Heart left ventricle (tissue), 16 donors: Measurements from ENCODE around the gene KRTAP10-7. TPM values are rescaled to one million over a fixed set of nuclear protein-coding genes. Genes with fewer than 3 reads are reported as not detected.
A peak's percentile ranks its signal among the peaks of the same experiment; 100 is the strongest.

Source experiments
- ATAC-seq, 4 donors: fragments of 200-7000 bp; cut with Tn5 transposase; one replicate each; pipeline ENCODE4 v1.9.1; 2020 to 2022; ENCODE audit warnings: moderate library complexity in 4 of 4, mild to moderate bottlenecking in 3 of 4, moderate number of reproducible peaks in 1 of 4
- DNase-seq, 5 donors: peaks; one replicate each; pipeline ENCODE4 v3.0.0-alpha.2; 2020
- H3K27ac ChIP-seq, 12 donors: fragments of 200-600 bp; sonication (generic) in 4 of 12; one replicate each; pipeline versions ENCODE4 v1.5.0 to v1.8.0; 2016 to 2022; ENCODE audit warnings: mild to moderate bottlenecking in 2 of 12
- H3K27me3 ChIP-seq, 9 donors: fragments of 200-600 bp; sonication (generic) in 2 of 9; one replicate each; pipeline versions ENCODE4 v1.5.1 to v1.8.0; 2016 to 2022; ENCODE audit warnings: mild to moderate bottlenecking in 3 of 9
- H3K36me3 ChIP-seq, 9 donors: fragments of 200-600 bp; sonication (generic) in 2 of 9; one replicate each; pipeline versions ENCODE4 v1.5.0 to v1.8.0; 2018 to 2022; ENCODE audit warnings: mild to moderate bottlenecking in 2 of 9
- H3K4me1 ChIP-seq, 12 donors: fragments of 200-600 bp; sonication (generic) in 4 of 12; one replicate each; pipeline versions ENCODE4 v1.5.0 to v1.8.0; 2016 to 2022; ENCODE audit warnings: mild to moderate bottlenecking in 3 of 12
- H3K4me3 ChIP-seq, 12 donors: fragments of 200-600 bp; sonication (generic) in 4 of 12; one replicate each; pipeline versions ENCODE4 v1.5.0 to v1.8.0; 2017 to 2022; ENCODE audit warnings: mild to moderate bottlenecking in 9 of 12, moderate library complexity in 4 of 12
- H3K9me3 ChIP-seq, 12 donors: fragments of 200-600 bp; sonication (generic) in 4 of 12; one replicate each; pipeline versions ENCODE4 v1.5.0 to v1.8.0; 2016 to 2022; ENCODE audit warnings: mild to moderate bottlenecking in 1 of 12
- CTCF ChIP-seq, 12 donors: fragments of 200-600 bp; sonication (generic) in 4 of 12; IDR thresholded peaks; one replicate each; pipeline versions ENCODE4 v1.5.0 to v1.8.0; 2018 to 2022; ENCODE audit warnings: antibody characterized with exemption in 12 of 12, mild to moderate bottlenecking in 5 of 12
- POLR2A ChIP-seq, 2 donors: fragments of 450-650 bp; IDR thresholded peaks; one replicate each; pipeline ENCODE4 v1.6.1; 2017; ENCODE audit warnings: antibody characterized with exemption in 2 of 2, mild to moderate bottlenecking in 2 of 2, moderate library complexity in 2 of 2
- WGBS, 4 donors: extraction: QIAGEN DNeasy Blood & Tissue Kit in 2 of 4; methylation state at CpG; one replicate each; pipeline versions ENCODE4 v1.1.5 to v1.1.7; 2013 to 2018; 5-methylcytosine and 5-hydroxymethylcytosine counted together
- intact Hi-C, 10 donors: fragments of 100-400 bp; cut with DNase I; formaldehyde crosslinking; loops; one replicate each; pipeline versions ENCODE4 v1.11.1 to v1.14.2; 2022
- polyA plus RNA-seq, 2 donors: library from polyadenylated mRNA; stranded (reverse); fragments of 200-250 nt; gene quantifications; one replicate each; pipeline ENCODE4 v1.2.3, GENCODE V29; 2013
- total RNA-seq, 9 donors: library from RNA; depleted of rRNA in 2 of 9; stranded (reverse); fragments of >200 nt in 2 of 9; fragmentation: NEBNext Ultra II Directional in 3 of 9; extraction: Animal tissue kit (Norgen Biotek cat#: 25700) in 3 of 9; gene quantifications; one replicate each; pipeline versions ENCODE4 v1.1.0 to v1.2.4, GENCODE V29; 2016 to 2023
- donor health status: ischemic (EF 13 %, LVEDD 7.1; RV severe dilation, severe dysfunction).
- donor health status: healthy with polysubstance abuse.
- donor health status: DM: no; HTN: yes; CAD: no.
- donor health status: DM: no; HTN: no; CAD: no.
- donor health status: ischemic (EF 25% LVEDD 6.9; RV normal size, moderate dysfunction).
- donor health status: ischemic (EF 25% LVEDD 5.7; RV mildly dilated, moderate dysfunction).
- donor health status: healthy.
- donor health status: DM: yes; HTN: yes; CAD: no.
- donor health status: ischemic (EF 35%, LVEDD 5.7; RV mildly dilated, moderate dysfunction).
- donor health status: nonischemic (EF 11% LVEDD 7.7; RV severe dilation, severe dysfunction).
- donor health status: DM: yes; HTN: yes; CAD: no.
- donor health status: PGD.
- donor health status: ischemic (EF 29% LVEDD 5.4; RV normal size, mild dysfunction).
- donor health status: nonischemic (EF 23%, LVEDD 6.1; RV moderate dilation, normal function).

Gene KRTAP10-7
- total and polyA plus RNA-seq, 11 donors: not detected

- WGBS, 4 donors: 40 to 47% (median 44%) methylated on average over 19 to 20 of the region's 20 CpGs
- peaks cover 0 to 9% (median 0%) of the 10 kb centered on the region in 12 donors for H3K4me1 ChIP-seq
- TF ChIP-seq CTCF (IDR thresholded peaks at IDR 0.05) (no peak), POLR2A (IDR thresholded peaks at IDR 0.05) (no peak)
- ATAC-seq (peak in 3 of 4 donors; percentile 37 to 59 (median 48)), DNase-seq (peak in 1 of 5 donors; percentile 29)
- no peak overlapping the region for H3K27ac ChIP-seq
- intact Hi-C loops: no loop called here
- H3K4me3 ChIP-seq: no peak overlapping the region
- no peaks in the 10 kb centered on the region for H3K36me3 ChIP-seq
- H3K9me3 ChIP-seq: peaks cover 0 to 5% (median 0%) of the 10 kb centered on the region in 12 donors
- H3K27me3 ChIP-seq: peaks cover 0 to 14% (median 0%) of the 10 kb centered on the region in 9 donors
These were observed 6.6 kb upstream of the KRTAP10-7 start for GRCh38 chr21:44593598-44594405.

GRCh38 chr21:44594406-44594916, 5.9 kb upstream of the KRTAP10-7 start:
- ATAC-seq (no peak), DNase-seq (no peak)
- Histone ChIP-seq H3K4me3 (no peak overlapping the region), H3K27me3 (peaks cover 0 to 15% (median 0%) of the 10 kb centered on the region in 9 donors), H3K36me3 (no peaks in the 10 kb centered on the region), H3K4me1 (peaks cover 0 to 9% (median 0%) of the 10 kb centered on the region in 12 donors), H3K9me3 (peaks cover 0 to 5% (median 0%) of the 10 kb centered on the region in 12 donors), H3K27ac (no peak overlapping the region)
- no peak for TF ChIP-seq POLR2A (IDR thresholded peaks at IDR 0.05)
- WGBS, 4 donors: 78 to 84% (median 83%) methylated on average over 12 of the region's 12 CpGs
- intact Hi-C loops: no loop called here

- intact Hi-C loops: no loop called here
- peaks cover 0 to 5% (median 0%) of the 10 kb centered on the region in 12 donors for H3K9me3 ChIP-seq
- peaks cover 0 to 9% (median 0%) of the 10 kb centered on the region in 12 donors for H3K4me1 ChIP-seq
- peaks cover 0 to 17% (median 0%) of the 10 kb centered on the region in 9 donors for H3K27me3 ChIP-seq
- H3K36me3 ChIP-seq: no peaks in the 10 kb centered on the region
- TF ChIP-seq POLR2A (IDR thresholded peaks at IDR 0.05) (no peak), CTCF (IDR thresholded peaks at IDR 0.05) (no peak)
- no peak overlapping the region for H3K4me3 ChIP-seq
- 70 to 85% (median 81%) methylated on average over 6 of the region's 6 CpGs for WGBS, 4 donors
- no peak for DNase-seq
- ATAC-seq: no peak
- H3K27ac ChIP-seq: no peak overlapping the region
These were observed 4.9 kb upstream of the KRTAP10-7 start for GRCh38 chr21:44595524-44595923.

GRCh38 chr21:44596068-44596725, 4.2 kb upstream of the KRTAP10-7 start:
- no peak overlapping the region for H3K27ac ChIP-seq
- H3K9me3 ChIP-seq: peaks cover 0 to 5% (median 0%) of the 10 kb centered on the region in 12 donors
- WGBS, 4 donors: 67 to 82% (median 78%) methylated on average over 9 of the region's 9 CpGs
- DNase-seq (no peak), ATAC-seq (no peak)
- intact Hi-C loops: no loop called here
- no peaks in the 10 kb centered on the region for H3K36me3 ChIP-seq
- H3K4me1 ChIP-seq: peaks cover 0 to 9% (median 0%) of the 10 kb centered on the region in 12 donors
- no peak for TF ChIP-seq CTCF (IDR thresholded peaks at IDR 0.05)
- no peak for TF ChIP-seq POLR2A (IDR thresholded peaks at IDR 0.05)
- H3K4me3 ChIP-seq: no peak overlapping the region
- H3K27me3 ChIP-seq: peaks cover 0 to 17% (median 0%) of the 10 kb centered on the region in 9 donors
